CD4-positive, alpha-beta T cell (primary cell): ENCODE results near the gene ZNF532. TPM values are rescaled to one million over a fixed set of nuclear protein-coding genes. Genes with fewer than 3 reads are reported as not detected.
A peak's percentile ranks its signal among the peaks of the same experiment; 100 is the strongest.

Experiments
- ATAC-seq: fragments of 200-7000 bp; cut with Tn5 transposase; one replicate; pipeline ENCODE4 v1.10.0; 2022; ENCODE audit warnings: mild to moderate bottlenecking; ENCODE audit not compliant: poor library complexity
- CTCF ChIA-PET: fragments of 350-600 bp; sonication (Branson Sonifier 250); formaldehyde crosslinking; loops from one replicate; lab custom pipeline; 2021; ENCODE audit warnings: antibody characterized with exemption, inconsistent platforms; lab: Charles Lee
- POLR2A ChIA-PET: fragments of 350-600 bp; sonication (Branson Sonifier 250); formaldehyde crosslinking; loops from one replicate; lab custom pipeline; 2021; ENCODE audit warnings: antibody characterized with exemption, inconsistent platforms; lab: Charles Lee
- DNase-seq, 14 experiments: peaks; one replicate each; pipeline ENCODE4 v3.0.0-alpha.2; 2013 to 2020; ENCODE audit warnings: mixed read lengths in 2 of 14
- H3K27ac ChIP-seq, 2 donors: one replicate each; pipeline versions ENCODE4 v1.5.1 to v1.7.0; 2013; ENCODE audit warnings: low read length in 2 of 2, low read depth in 1 of 2, mild to moderate bottlenecking in 1 of 2
- H3K27me3 ChIP-seq, 2 experiments: 1 replicate in 1 of 2; 2 replicates in 1 of 2; pipeline versions ENCODE4 v1.6.1 to v1.7.0; 2013; ENCODE audit warnings: low read length in 2 of 2, control low read depth in 1 of 2, mild to moderate bottlenecking in 1 of 2, moderate library complexity in 1 of 2; ENCODE audit not compliant: insufficient read depth in 2 of 2, control insufficient read depth in 1 of 2
- H3K36me3 ChIP-seq: one replicate; pipeline ENCODE4 v1.6.1; 2013; ENCODE audit warnings: low read length, control low read depth; ENCODE audit not compliant: insufficient read depth
- H3K4me1 ChIP-seq: one replicate; pipeline ENCODE4 v1.6.1; 2013; ENCODE audit warnings: low read length, control low read depth; ENCODE audit not compliant: insufficient read depth
- H3K4me3 ChIP-seq: one replicate; pipeline ENCODE4 v1.5.1; 2013; ENCODE audit warnings: mild to moderate bottlenecking, low read length, moderate library complexity
- H3K9me3 ChIP-seq, 2 experiments: 1 replicate in 1 of 2; 2 replicates in 1 of 2; pipeline versions ENCODE4 v1.6.1 to v1.7.0; 2013; ENCODE audit warnings: low read length in 2 of 2, mild to moderate bottlenecking in 2 of 2, control low read depth in 1 of 2, moderate library complexity in 1 of 2; ENCODE audit not compliant: control insufficient read depth in 1 of 2, insufficient read depth in 1 of 2
- H3K27ac Mint-ChIP-seq: one replicate; pipeline ENCODE4 v1.8.0; 2020; ENCODE audit warnings: mixed read lengths
- H3K27me3 Mint-ChIP-seq: one replicate; pipeline ENCODE4 v1.8.0; 2021; ENCODE audit warnings: mixed read lengths
- H3K36me3 Mint-ChIP-seq: one replicate; pipeline ENCODE4 v1.8.0; 2021; ENCODE audit warnings: low read depth, mixed read lengths
- H3K4me1 Mint-ChIP-seq: one replicate; pipeline ENCODE4 v1.8.0; 2021; ENCODE audit warnings: low read depth, mixed read lengths
- H3K4me3 Mint-ChIP-seq: one replicate; pipeline ENCODE4 v1.8.0; 2020; ENCODE audit warnings: mild to moderate bottlenecking, mixed read lengths
- H3K9me3 Mint-ChIP-seq: one replicate; pipeline ENCODE4 v1.8.0; 2020; ENCODE audit warnings: mixed read lengths
- CTCF ChIP-seq: fragments of 200-600 bp; IDR thresholded peaks from one replicate; pipeline ENCODE4 v1.8.0; 2022; ENCODE audit warnings: antibody characterized with exemption, mild to moderate bottlenecking
- intact Hi-C, 2 experiments: fragments of 100-400 bp; cut with DNase I in 1 of 2; cut with micrococcal nuclease in 1 of 2; formaldehyde crosslinking; loops; one replicate each; pipeline versions ENCODE4 v1.15.1 to v1.9.0; 2023 to 2025; cut with DNase I, micrococcal nuclease
- total RNA-seq, 174 experiments: library from RNA in 2 of 174; stranded (reverse) in 2 of 174; gene quantifications; one replicate each; pipeline ENCODE4 v1.2.3 and lab custom pipeline; 2021 to 2026

ZNF532 gene
- total RNA-seq, 2 experiments from 2014 or later: 9.8 to 9.9 TPM

DNA sequence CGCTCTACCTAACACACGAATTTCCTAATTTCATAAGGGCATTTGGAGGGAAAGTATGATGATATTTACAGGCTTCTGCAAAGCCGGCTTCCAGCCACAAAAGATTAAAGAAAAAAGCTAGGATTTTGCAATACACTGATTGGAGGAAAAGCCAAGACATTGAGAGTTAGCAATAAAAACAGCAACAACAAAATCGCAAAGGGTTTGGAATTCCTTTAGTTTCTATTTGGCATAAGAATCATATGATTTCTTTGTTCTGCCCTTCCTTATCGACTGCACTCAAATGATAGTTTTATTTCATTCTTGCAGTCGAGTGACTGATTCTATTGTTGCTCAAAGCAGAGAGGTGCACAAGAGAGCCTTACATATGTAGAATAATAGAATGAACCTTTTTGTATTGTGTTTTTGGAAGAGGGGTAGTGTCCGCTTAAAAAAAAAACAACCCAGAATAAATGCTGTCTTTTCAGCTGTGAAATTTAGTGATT lies 3.9 kb upstream of the ZNF532 start:
- H3K4me1 ChIP-seq: peaks cover 8% of the 10 kb centered on the region
- no peak overlapping the region for H3K4me3 ChIP-seq
- no peak overlapping the region for H3K27ac ChIP-seq
- H3K27me3 Mint-ChIP-seq: peaks cover 66% of the 10 kb centered on the region
- ATAC-seq (no peak), DNase-seq (no peak)
- H3K4me1 Mint-ChIP-seq: peaks cover 5% of the 10 kb centered on the region
- intact Hi-C loops: no loop called here
- no peak overlapping the region for H3K4me3 Mint-ChIP-seq
- H3K9me3 Mint-ChIP-seq: no peaks in the 10 kb centered on the region
- no peaks in the 10 kb centered on the region for H3K36me3 ChIP-seq
- peaks cover 29 to 34% of the 10 kb centered on the region in 2 experiments for H3K27me3 ChIP-seq
- no peaks in the 10 kb centered on the region for H3K9me3 ChIP-seq
- no peak for TF ChIP-seq CTCF
- no peak overlapping the region for H3K27ac Mint-ChIP-seq
- H3K36me3 Mint-ChIP-seq: no peaks in the 10 kb centered on the region
- ChIA-PET CTCF (no interaction called here), POLR2A (no interaction called here)

DNA sequence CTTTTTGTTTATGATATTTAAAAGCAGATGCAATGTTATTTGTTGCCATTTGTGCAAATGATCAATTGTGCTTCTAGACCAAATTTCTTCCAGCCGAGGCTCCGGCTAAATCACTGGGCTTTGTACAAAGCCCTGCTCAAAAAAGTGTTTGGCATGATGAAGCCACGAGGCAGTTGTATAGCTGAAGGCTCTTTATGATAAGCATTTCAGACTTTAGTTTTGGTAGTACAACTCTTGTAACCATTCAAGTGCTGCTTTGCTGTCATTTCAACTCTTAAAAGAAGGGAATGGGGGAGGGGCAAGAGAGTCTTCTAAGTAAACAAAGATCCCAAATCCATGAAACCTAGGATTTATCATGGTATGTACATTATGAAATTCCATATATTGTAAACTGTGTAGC lies 3.3 kb upstream of the ZNF532 start:
- H3K27me3 Mint-ChIP-seq: peaks cover 72% of the 10 kb centered on the region
- no peak for TF ChIP-seq CTCF
- Histone ChIP-seq H3K9me3 (no peaks in the 10 kb centered on the region), H3K27ac (no peak overlapping the region), H3K27me3 (peaks cover 33 to 39% of the 10 kb centered on the region in 2 experiments), H3K4me3 (no peak overlapping the region), H3K4me1 (peaks cover 8% of the 10 kb centered on the region), H3K36me3 (no peaks in the 10 kb centered on the region)
- H3K27ac Mint-ChIP-seq: no peak overlapping the region
- H3K36me3 Mint-ChIP-seq: no peaks in the 10 kb centered on the region
- intact Hi-C loops: no loop called here
- DNase-seq (no peak), ATAC-seq (no peak)
- ChIA-PET POLR2A (no interaction called here), CTCF (no interaction called here)
- no peaks in the 10 kb centered on the region for H3K9me3 Mint-ChIP-seq
- H3K4me3 Mint-ChIP-seq: peak overlapping the region; percentile 14
- peaks cover 5% of the 10 kb centered on the region for H3K4me1 Mint-ChIP-seq

GRCh38 chr18:58861861-58862301 lies 2.8 kb upstream of the ZNF532 start:
- CTCF ChIA-PET: no interaction called here
- POLR2A ChIA-PET: no interaction called here
- H3K27me3 Mint-ChIP-seq: peaks cover 76% of the 10 kb centered on the region
- Histone ChIP-seq H3K27me3 (peaks cover 33 to 42% of the 10 kb centered on the region in 2 experiments), H3K9me3 (no peaks in the 10 kb centered on the region), H3K4me3 (no peak overlapping the region), H3K4me1 (peaks cover 8% of the 10 kb centered on the region), H3K36me3 (no peaks in the 10 kb centered on the region), H3K27ac (no peak overlapping the region)
- H3K4me3 Mint-ChIP-seq: peak overlapping the region; percentile 8
- H3K27ac Mint-ChIP-seq: no peak overlapping the region
- peaks cover 5% of the 10 kb centered on the region for H3K4me1 Mint-ChIP-seq
- intact Hi-C loops: no loop called here
- DNase-seq (no peak), ATAC-seq (no peak)
- no peaks in the 10 kb centered on the region for H3K9me3 Mint-ChIP-seq
- no peaks in the 10 kb centered on the region for H3K36me3 Mint-ChIP-seq
- no peak for TF ChIP-seq CTCF
